CD4-positive, alpha-beta T cell treated with Interferon gamma for 1 hour (primary cell): ENCODE data around the gene RGS7.
"Not testable (repeated sequence)": the region's sequence is repeated elsewhere in the genome, so short reads cannot be mapped to it uniquely, and the experiment has no call there.

Experiments used
- DNase-seq: peaks from one replicate; pipeline ENCODE4 v3.0.0-alpha.2; 2020

Gene RGS7

GRCh38 chr1:241331328-241332036 is 25.5 kb downstream of the RGS7 start:
- no peak for DNase-seq

DNA sequence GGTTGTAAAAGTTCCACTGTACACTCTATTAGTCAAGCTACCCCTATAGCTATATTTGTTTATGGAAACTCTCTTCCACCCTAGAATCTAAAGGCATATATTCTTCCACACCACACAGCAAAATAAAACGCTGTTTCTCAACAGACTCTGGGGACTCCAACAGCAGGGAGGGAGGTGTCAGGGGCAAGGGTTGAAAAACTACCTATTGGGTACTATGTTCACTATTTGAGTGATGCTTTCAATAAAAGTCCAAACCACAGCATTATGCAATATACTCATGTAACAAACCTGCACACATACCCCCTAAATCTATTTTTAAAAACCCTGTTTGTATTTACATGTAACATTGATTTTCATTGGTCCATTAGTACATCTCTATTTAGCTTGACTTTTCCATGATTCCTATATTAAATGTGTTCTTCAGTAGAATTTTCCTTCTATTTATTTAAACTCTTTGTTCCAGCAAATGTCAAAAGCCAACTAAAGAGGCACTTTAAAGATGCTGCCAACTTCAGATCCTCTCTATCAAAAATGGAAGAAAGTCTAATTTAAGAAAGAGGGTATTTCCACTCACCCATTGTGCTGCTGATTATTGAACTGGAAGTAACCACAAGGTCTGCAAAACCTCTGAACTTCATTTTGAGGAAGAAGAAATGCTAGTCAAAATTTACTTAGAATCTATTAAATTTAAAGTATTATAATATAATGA is 26.2 kb downstream of the RGS7 start:
- DNase-seq: no peak

DNA sequence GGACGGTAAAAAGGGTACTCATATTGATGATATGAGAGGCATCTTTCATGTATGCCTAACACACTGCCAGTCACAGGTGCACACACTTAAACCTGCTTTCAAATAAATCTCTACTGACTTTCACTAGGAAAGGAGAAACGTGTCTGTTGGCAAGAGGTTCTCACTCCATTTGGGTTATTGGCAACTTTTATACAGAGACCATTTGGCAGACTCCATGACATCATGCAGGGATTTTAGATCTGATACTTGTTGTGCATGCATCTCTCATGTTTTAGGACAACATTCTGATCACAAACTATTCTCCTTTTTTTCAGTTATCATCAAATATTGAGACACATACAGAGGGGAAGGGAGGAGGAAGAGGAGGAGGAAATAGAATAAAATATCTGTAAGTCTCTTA is 31.5 kb downstream of the RGS7 start:
- DNase-seq: no peak

DNA sequence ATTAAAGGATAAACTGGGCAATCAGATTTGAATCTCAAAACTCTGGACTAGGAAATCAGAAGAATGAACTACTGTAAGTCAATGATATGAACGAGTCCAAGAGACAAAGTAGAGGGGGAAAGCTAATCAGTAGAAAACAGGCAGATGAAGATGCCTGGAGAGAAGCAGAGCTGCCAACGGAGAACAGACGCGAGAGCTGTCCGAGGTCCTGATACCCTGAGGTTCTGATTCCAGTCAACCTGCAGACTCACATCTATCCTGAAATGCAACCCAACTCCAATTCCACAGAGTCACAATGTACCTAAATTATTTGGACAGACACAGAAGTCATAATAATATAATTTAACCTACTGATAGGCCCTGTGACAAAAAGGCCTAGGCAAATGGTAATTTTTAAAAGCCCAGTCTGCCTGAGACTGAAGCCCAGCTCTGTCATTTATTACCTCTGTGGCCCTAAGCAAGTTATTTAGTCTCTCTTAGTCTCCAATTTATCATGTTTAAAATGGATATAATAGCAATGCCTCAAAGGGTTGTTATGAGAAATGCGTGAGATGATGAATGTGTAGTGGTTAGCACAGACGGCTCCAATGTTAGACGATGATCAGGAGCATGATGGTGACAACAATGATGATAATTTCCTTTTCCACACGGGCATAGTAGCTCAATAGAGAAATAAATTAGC is 33.4 kb downstream of the RGS7 start:
- no peak for DNase-seq

DNA sequence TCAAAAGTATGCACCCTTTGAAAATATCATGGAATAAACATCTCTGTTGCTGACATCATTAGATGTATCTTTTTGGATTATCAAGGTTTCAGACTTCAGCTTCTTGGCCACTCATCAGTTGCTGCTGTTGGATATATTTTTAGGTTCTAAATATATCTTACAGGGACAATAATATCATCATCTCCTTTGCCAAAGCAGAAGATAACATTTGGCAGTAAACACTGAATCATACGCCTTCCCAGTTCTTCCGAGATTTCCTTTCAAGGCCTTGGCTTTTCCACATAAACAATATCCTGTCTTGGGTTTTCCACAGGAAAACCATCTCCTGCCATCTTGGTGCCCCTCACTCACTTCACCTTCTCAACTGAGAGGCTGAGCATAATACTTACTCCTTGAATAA is 39.3 kb downstream of the RGS7 start:
- DNase-seq: no peak

GRCh38 chr1:241316372-241316771 is 40.6 kb downstream of the RGS7 start:
- DNase-seq: no peak

DNA sequence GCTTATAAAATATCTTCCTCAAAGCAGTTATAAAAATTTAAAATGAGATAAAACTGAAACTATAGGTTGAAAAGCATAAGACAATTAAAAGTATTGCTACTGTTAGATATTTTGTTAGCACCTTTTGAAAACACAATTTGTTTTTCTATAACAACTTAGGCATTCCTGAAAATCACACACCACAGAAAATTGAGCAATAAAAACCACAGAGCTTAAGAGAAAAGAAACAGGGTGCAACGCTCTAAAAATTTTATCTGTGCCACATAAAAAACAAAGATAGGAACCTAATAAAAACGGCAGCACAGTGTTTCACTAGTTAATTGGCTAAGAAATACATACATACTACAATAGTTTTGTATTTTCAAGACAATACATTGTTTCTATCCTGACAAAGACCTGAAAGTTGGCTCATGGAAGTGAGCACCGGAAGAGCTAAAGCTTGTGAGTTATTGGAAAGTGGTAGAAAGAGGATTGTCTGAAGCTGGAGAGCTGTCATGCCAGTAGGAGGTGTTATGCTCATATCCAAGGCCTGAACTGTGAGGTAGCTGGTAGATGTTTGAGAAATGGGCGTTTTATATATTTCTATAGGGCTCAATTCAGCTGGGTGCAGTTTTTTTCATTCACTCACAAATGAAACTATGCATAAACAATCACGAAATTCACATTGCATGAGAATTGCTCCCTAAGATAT is 45.8 kb downstream of the RGS7 start:
- no peak for DNase-seq

- DNase-seq: no peak
These were observed 46.6 kb downstream of the RGS7 start for GRCh38 chr1:241310451-241310850.

GRCh38 chr1:241309651-241310050 is 47.4 kb downstream of the RGS7 start:
- no peak for DNase-seq

DNA sequence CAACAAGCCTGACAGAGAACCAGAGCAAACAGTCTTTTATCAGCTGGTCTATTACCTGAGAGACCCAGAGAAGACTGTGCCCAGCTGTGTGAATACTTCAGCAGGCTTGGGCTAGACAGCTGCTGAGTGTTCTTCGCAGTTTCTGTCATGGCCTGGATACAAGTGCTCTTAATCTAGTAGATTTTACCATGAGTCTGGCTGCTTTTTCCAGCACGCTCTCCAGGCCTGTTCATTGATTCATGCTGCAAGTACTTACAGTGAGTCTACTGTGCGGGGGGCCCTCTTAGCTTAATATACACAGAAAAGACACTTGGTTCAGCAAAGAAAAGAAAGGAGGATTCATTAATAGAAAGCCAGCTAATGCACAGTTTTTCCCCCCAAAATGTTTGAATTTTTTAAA is 48.5 kb downstream of the RGS7 start:
- DNase-seq: no peak

DNA sequence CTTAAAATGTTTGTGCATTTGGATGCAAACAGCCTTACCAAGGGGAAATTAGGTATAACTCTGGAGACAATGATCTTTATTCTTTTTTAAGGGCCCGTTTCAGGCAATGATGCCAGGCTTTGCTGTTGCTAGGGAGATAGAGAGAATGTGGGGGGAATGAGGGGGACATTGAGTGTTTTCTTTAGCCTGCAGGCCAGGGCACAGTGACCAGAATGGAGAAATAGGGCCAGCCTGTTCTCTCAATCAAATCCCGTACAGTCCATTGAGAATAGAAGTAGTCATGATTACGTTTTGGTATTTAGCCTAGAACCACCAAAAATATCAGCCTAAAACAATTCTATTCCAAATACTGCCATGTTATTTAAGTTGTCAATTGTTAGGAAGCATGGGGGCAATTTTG is 49.0 kb downstream of the RGS7 start:
- no peak for DNase-seq

DNA sequence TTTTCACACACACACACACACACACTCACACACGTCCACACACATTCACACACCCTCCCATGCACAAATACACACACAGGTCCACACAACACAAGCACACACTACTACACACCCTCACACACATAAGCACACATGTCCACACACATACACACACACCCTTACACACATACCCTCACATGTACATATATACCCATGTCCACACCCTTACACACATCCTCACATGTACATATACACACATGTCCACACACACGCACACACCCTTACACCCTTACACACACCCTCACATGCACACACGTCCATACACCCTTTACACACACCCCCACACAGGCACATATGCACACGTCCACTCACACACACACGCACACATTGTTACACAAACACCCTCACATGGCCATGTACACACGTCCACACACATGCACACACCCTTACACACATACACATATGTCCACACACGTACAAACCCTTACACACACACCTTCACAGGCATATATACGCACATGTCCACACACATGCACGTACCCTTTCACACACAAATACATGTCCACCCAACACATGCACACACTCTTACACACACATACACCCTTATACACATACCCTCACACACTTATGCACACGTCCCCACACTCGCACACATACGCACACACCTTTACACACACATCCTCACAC is 50.7 kb downstream of the RGS7 start:
- no peak for DNase-seq

DNA sequence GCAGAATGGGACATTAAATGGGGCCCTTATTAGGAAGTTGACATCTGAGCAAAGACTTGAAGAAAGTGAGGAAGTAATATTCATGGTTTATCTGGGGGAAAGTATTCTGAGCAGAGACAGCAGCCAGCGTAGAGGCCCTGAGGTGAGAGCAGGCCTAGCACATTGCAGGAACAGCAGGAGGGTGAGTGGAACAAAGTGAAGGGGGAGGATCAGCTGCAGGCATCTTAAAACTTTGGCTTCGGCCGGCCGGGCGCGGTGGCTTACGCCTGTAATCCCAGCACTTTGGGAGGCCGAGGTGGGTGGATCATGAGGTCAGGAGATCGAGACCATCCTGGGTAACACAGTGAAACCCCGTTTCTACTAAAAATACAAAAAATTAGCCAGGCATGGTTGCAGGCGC is 55.0 kb downstream of the RGS7 start:
- DNase-seq: not testable (repeated sequence)

GRCh38 chr1:241299347-241299746 is 57.7 kb downstream of the RGS7 start:
- no peak for DNase-seq

DNA sequence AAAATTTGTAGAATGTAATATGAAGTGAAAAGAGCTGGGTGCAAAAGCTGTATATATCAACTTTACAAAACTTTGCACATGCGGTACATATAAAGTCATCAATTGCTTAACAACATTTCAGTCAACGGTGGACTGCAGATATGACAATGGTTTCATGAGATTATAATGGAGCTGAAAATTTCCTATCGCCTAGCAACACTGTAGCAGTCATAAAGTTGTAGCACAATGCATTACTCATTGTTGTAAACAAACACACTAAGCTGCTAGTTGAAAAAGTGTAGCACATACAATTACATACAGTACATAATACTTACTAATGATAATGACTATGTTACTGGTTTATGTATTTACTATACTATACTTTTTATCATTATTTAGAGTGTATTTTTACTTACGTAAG is 64.0 kb downstream of the RGS7 start:
- no peak for DNase-seq

- DNase-seq: not testable (repeated sequence)
These were observed 65.5 kb downstream of the RGS7 start for GRCh38 chr1:241291548-241291947.

- DNase-seq: no peak
These were observed 70.5 kb downstream of the RGS7 start for GRCh38 chr1:241286486-241286885.

DNA sequence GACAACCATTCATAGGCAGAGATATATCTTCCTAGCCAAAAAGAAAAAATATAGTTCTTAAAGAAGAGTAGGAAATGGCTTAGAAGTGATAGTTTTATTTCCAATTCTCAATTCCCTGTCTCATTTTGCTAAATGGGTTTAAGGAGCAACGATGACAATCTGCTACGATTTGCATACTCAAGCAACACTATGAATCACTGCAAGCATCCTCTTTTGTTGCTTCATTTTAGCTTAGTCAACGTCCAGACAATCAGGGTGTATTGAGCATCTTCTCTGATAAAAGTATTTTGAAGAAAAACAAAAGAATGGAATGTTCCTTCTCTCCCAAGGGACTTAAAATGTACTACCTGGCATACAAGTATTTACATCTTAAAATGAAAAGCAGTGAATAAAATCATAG is 80.6 kb downstream of the RGS7 start:
- no peak for DNase-seq

DNA sequence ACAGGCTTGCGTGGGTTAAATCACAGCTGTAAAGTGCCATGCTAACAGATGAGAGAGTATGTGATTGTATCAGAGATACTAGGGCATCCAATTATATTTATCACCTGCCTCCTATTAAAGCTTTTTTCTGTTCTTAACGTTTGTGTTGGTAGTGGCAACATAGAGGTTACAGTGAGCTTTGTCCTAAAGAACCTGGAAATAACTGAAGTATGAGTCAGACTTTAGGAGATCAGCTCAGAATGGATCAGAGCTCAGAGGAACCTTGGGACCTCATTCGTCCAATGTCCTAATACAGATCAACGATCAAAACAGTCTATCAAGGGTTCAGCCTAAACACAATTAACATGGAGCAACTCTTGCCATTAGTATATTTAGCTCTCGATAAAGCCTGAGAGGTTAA is 81.0 kb downstream of the RGS7 start:
- DNase-seq: no peak

DNA sequence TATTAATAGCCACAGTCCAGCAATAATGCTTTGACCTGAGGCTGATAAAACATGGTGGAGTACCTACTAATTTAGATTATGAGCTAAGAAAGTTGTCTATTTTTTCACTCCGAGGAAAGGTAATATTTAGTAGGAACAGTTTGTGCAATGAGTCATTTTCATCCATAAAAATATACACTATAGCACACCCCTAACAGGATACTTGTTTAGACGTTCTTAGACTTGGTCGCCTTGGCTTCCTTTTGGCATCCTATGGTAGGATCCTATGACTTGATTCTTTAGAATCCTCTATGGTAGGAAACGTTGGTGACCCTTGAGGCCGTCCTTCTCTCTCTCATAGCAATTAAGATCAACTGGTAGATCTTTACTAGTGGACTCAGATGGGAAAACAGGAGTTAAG is 81.8 kb downstream of the RGS7 start:
- DNase-seq: no peak

GRCh38 chr1:241274693-241275092 is 82.3 kb downstream of the RGS7 start:
- DNase-seq: no peak

GRCh38 chr1:241272828-241273227 is 84.2 kb downstream of the RGS7 start:
- DNase-seq: no peak

DNA sequence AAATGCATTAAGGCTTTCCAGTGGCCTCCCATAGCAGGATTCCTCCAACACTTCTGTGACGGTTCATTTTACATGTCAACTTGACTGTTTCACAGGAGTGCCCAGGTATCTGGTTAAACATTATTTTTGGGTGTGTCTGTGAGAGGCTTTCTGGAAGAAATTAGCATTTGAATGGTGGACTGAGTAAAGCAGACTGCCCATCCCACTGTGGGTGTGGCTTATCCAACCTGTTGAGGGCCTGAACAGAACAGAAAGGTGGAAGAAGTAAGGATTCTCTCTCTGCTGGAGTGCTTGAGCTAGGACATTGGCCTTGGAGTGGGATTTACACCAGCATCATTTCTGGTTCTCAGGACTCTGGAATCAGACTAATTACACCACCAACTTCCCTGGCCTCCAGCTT is 85.6 kb downstream of the RGS7 start:
- DNase-seq: no peak
